HG03139 (cell line): Measurements from ENCODE around the gene TIRAP.
A peak's percentile ranks its signal among the peaks of the same experiment; 100 is the strongest.
"Not testable (repeated sequence)": the region's sequence is repeated elsewhere in the genome, so short reads cannot be mapped to it uniquely, and the experiment has no call there.

ENCODE experiments used
- ATAC-seq: cut with Tn5 transposase; IDR thresholded peaks from one replicate; pipeline ENCODE4 v1.9.1; 2021; ENCODE audit not compliant: unreplicated experiment

The TIRAP gene

GRCh38 chr11:126282736-126283591 lies at the start of gene TIRAP:
TIRAP (plus strand) TSS chr11:126283093; CDS start chr11:126290895, 7,802 bp downstream.
- peak; percentile 51 for ATAC-seq

- no peak for ATAC-seq
Observed at GRCh38 chr11:126233391-126233790, 49.5 kb upstream of the TIRAP start.

- no peak for ATAC-seq
Observed at GRCh38 chr11:126246636-126247035, 36.3 kb upstream of the TIRAP start.

GRCh38 chr11:126253265-126253664 lies 29.6 kb upstream of the TIRAP start:
- no peak for ATAC-seq

GRCh38 chr11:126254819-126255218 lies 28.1 kb upstream of the TIRAP start:
- no peak for ATAC-seq

- ATAC-seq, result not testable (repeated sequence)
Observed at GRCh38 chr11:126255507-126255906, 27.4 kb upstream of the TIRAP start.

- ATAC-seq, result no peak
Observed at GRCh38 chr11:126256216-126256615, 26.7 kb upstream of the TIRAP start.

GRCh38 chr11:126257144-126257543 lies 25.7 kb upstream of the TIRAP start:
- ATAC-seq, result no peak

- ATAC-seq, result no peak
Observed at GRCh38 chr11:126257764-126258163, 25.1 kb upstream of the TIRAP start.

GRCh38 chr11:126262216-126262615 lies 20.7 kb upstream of the TIRAP start:
- no peak for ATAC-seq

- ATAC-seq, result no peak
Observed at GRCh38 chr11:126263489-126263888, 19.4 kb upstream of the TIRAP start.

- ATAC-seq, result no peak
Observed at GRCh38 chr11:126265811-126266210, 17.1 kb upstream of the TIRAP start.

- ATAC-seq, result no peak
Observed at GRCh38 chr11:126267650-126268049, 15.2 kb upstream of the TIRAP start.

GRCh38 chr11:126268361-126268707 lies 14.6 kb upstream of the TIRAP start:
- no peak for ATAC-seq

- ATAC-seq, result peak; percentile 100
Observed at GRCh38 chr11:126268708-126269579, 13.9 kb upstream of the TIRAP start, which contains the start of the genes FOXRED1 and SRPRA. FOXRED1 (plus strand) TSS chr11:126269154; CDS start chr11:126269207, 53 bp downstream. SRPRA (minus strand) TSS chr11:126268895; CDS start chr11:126268804, 91 bp downstream.

GRCh38 chr11:126277322-126277721 lies 5.6 kb upstream of the TIRAP start:
- no peak for ATAC-seq

GRCh38 chr11:126277780-126278179 lies 5.1 kb upstream of the TIRAP start:
- ATAC-seq, result no peak

GRCh38 chr11:126279191-126279590 lies 3.7 kb upstream of the TIRAP start:
- no peak for ATAC-seq

GRCh38 chr11:126280595-126280994 lies 2.3 kb upstream of the TIRAP start:
- no peak for ATAC-seq

GRCh38 chr11:126281245-126281644 lies 1.6 kb upstream of the TIRAP start:
- ATAC-seq, result no peak

GRCh38 chr11:126281666-126282175 lies 1.2 kb upstream of the TIRAP start:
- no peak for ATAC-seq

GRCh38 chr11:126282361-126282735 lies 545 bp upstream of the TIRAP start:
- ATAC-seq, result no peak
